Right ventricle myocardium inferior (tissue), 1 donor: ENCODE results near the gene HASPIN. TPM values are rescaled to one million over a fixed set of nuclear protein-coding genes. Genes with fewer than 3 reads are reported as not detected.
"Not testable (repeated sequence)": the region's sequence is repeated elsewhere in the genome, so short reads cannot be mapped to it uniquely, and the experiment has no call there.

Source experiments
- ATAC-seq: fragments of 200-7000 bp; cut with Tn5 transposase; one replicate; pipeline ENCODE4 v1.9.1; 2020; ENCODE audit warnings: mild to moderate bottlenecking, moderate library complexity
- DNase-seq: peaks from one replicate; pipeline ENCODE4 v3.0.0; 2021; ENCODE audit errors: missing footprints
- intact Hi-C: fragments of 100-400 bp; cut with DNase I; formaldehyde crosslinking; loops from one replicate; pipeline ENCODE4 v1.11.0; 2022
- total RNA-seq: library from RNA; stranded (reverse); fragmentation: NEBNext Ultra II Directional; extraction: Animal tissue kit (Norgen Biotek cat#: 25700); gene quantifications from one replicate; pipeline ENCODE4 v1.2.1, GENCODE V29; 2021
- donor health status: DM: no; HTN: yes; CAD: no; lungs with severe emphysema.

Gene HASPIN
- total RNA-seq, 1 donor from 2014 or later = 0.22 TPM

GRCh38 chr17:3693829-3694231 lies 29.9 kb upstream of the HASPIN start:
- intact Hi-C loops = no loop called here
- DNase-seq (peak; percentile 11), ATAC-seq (no peak)

GRCh38 chr17:3695129-3695722 lies 28.5 kb upstream of the HASPIN start:
- DNase-seq (peak; percentile 73), ATAC-seq (peak; percentile 84)
- intact Hi-C loops = no loop called here

- DNase-seq (peak; percentile 70), ATAC-seq (peak; percentile 36)
- intact Hi-C loops = no loop called here
Measured at GRCh38 chr17:3695723-3696411, 27.8 kb upstream of the HASPIN start, which contains the start of gene P2RX5. P2RX5 (minus strand) TSS chr17:3696155; CDS start chr17:3696005, 150 bp downstream.

- intact Hi-C loops = no loop called here
- ATAC-seq = peak; percentile 42
- DNase-seq = peak; percentile 11
Measured at GRCh38 chr17:3697103-3697476, 26.6 kb upstream of the HASPIN start.

GRCh38 chr17:3698139-3698538 lies 25.6 kb upstream of the HASPIN start:
- ATAC-seq (no peak), DNase-seq (peak; percentile 17)
- intact Hi-C loops = no loop called here

- ATAC-seq (no peak), DNase-seq (peak; percentile 4)
- intact Hi-C loops = no loop called here
Measured at GRCh38 chr17:3699951-3700350, 23.8 kb upstream of the HASPIN start.

- ATAC-seq, intact Hi-C loops, DNase-seq: not testable (repeated sequence)
Measured at GRCh38 chr17:3702041-3702539, 21.6 kb upstream of the HASPIN start.

GRCh38 chr17:3704931-3705717 lies 18.6 kb upstream of the HASPIN start:
- ATAC-seq = no peak
- DNase-seq = peak; percentile 6
- intact Hi-C loops = no loop called here

GRCh38 chr17:3705718-3705984 lies 18.1 kb upstream of the HASPIN start:
- ATAC-seq, intact Hi-C loops: not testable (repeated sequence)

GRCh38 chr17:3708366-3708765 lies 15.3 kb upstream of the HASPIN start:
- ATAC-seq (no peak), DNase-seq (no peak)
- intact Hi-C loops = no loop called here

More at GRCh38 chr17:3705718-3705984, 18.1 kb upstream of the HASPIN start:
- DNase-seq = not testable (repeated sequence)

- intact Hi-C loops = no loop called here
- ATAC-seq (no peak), DNase-seq (no peak)
Measured at GRCh38 chr17:3710951-3711383, 12.7 kb upstream of the HASPIN start.

- intact Hi-C loops = no loop called here
- ATAC-seq (no peak), DNase-seq (no peak)
Measured at GRCh38 chr17:3712811-3713463, 10.8 kb upstream of the HASPIN start.

- DNase-seq = no peak
- no peak for ATAC-seq
- intact Hi-C loops = no loop called here
Measured at GRCh38 chr17:3715296-3715695, 8.4 kb upstream of the HASPIN start.

- ATAC-seq = no peak
- intact Hi-C loops = no loop called here
- no peak for DNase-seq
Measured at GRCh38 chr17:3718201-3718600, 5.5 kb upstream of the HASPIN start.

GRCh38 chr17:3719265-3719664 lies 4.4 kb upstream of the HASPIN start:
- no peak for ATAC-seq
- intact Hi-C loops = no loop called here
- no peak for DNase-seq

GRCh38 chr17:3722716-3723115 lies 987 bp upstream of the HASPIN start:
- intact Hi-C loops = loop anchor here (5.0 kb wide), 1 partner anchor 40 kb away; no protein-coding TSS in a partner anchor
- ATAC-seq = no peak
- DNase-seq = no peak

GRCh38 chr17:3723188-3723555 lies 531 bp upstream of the HASPIN start:
- no peak for DNase-seq
- no peak for ATAC-seq
- intact Hi-C loops = loop anchor here (5.0 kb wide), 1 partner anchor 41 kb away; no protein-coding TSS in a partner anchor

- ATAC-seq (no peak), DNase-seq (no peak)
- intact Hi-C loops = loop anchor here (5.0 kb wide), 1 partner anchor 42 kb away; no protein-coding TSS in a partner anchor
Measured at GRCh38 chr17:3724378-3725077, 825 bp downstream of the HASPIN start.

- no peak for DNase-seq
- intact Hi-C loops = no loop called here
Measured at GRCh38 chr17:3727041-3727440, 3.3 kb downstream of the HASPIN start.

More at GRCh38 chr17:3727041-3727440, 3.3 kb downstream of the HASPIN start:
- no peak for ATAC-seq
